Measurements from ENCODE around the gene VWA3B.
A peak's percentile ranks its signal among the peaks of the same experiment; 100 is the strongest.

VWA3B gene

GRCh38 chr2:98240786-98241398 lies 153.9 kb downstream of the VWA3B start:
- Histone ChIP-seq H3K4me3 (ENCODE audit: low read length) (no peak overlapping the region), H2BK120ac (ENCODE audit: low read depth, low read length) (no peak overlapping the region), H3K9ac (ENCODE audit: low read length) (no peak overlapping the region), H4K8ac (ENCODE audit: low read depth, low read length) (no peak overlapping the region), H3K18ac (ENCODE audit: low read length) (no peak overlapping the region), H3K4me2 (ENCODE audit: low read length) (no peak overlapping the region), H3K56ac (ENCODE audit: low read length) (no peak overlapping the region), H2BK15ac (replicated peaks; ENCODE audit: low read depth) (no peak overlapping the region), H3K4me1 (ENCODE audit: control insufficient read depth, low read depth, low read length) (peaks cover 2% of the 10 kb centered on the region), H2AK5ac (ENCODE audit: low read length) (no peak overlapping the region), H3K79me1 (ENCODE audit: low read length) (no peaks in the 10 kb centered on the region), H4K5ac (ENCODE audit: low read length) (no peak overlapping the region), H3K27ac (ENCODE audit: low read depth, low read length) (no peak overlapping the region), H2BK5ac (ENCODE audit: low read length) (no peak overlapping the region), H3K4ac (ENCODE audit: low read depth, low read length) (no peak overlapping the region), H3K79me2 (ENCODE audit: control insufficient read depth, insufficient read depth, low read length) (no peaks in the 10 kb centered on the region), H3K36me3 (ENCODE audit: control insufficient read depth, insufficient read depth, low read length) (no peaks in the 10 kb centered on the region), H3K23ac (ENCODE audit: low read length) (no peak overlapping the region), H3K27me3 (ENCODE audit: insufficient read depth, low read length, poor library complexity) (no peaks in the 10 kb centered on the region)
- DNase-seq, result peak; percentile 81
- WGBS (ENCODE audit: extremely low coverage, insufficient coverage, low lambda C conversion rate), result no CpG with 5 or more reads among the region's 3 CpGs

- Histone ChIP-seq H2BK120ac (ENCODE audit: low read depth, low read length) (no peak overlapping the region), H3K27ac (ENCODE audit: low read depth, low read length) (no peak overlapping the region), H3K4me1 (ENCODE audit: control insufficient read depth, low read depth, low read length) (peaks cover 2% of the 10 kb centered on the region), H3K56ac (ENCODE audit: low read length) (no peak overlapping the region), H4K5ac (ENCODE audit: low read length) (no peak overlapping the region), H3K79me2 (ENCODE audit: control insufficient read depth, insufficient read depth, low read length) (no peaks in the 10 kb centered on the region), H3K4ac (ENCODE audit: low read depth, low read length) (no peak overlapping the region), H3K27me3 (ENCODE audit: insufficient read depth, low read length, poor library complexity) (no peaks in the 10 kb centered on the region), H3K79me1 (ENCODE audit: low read length) (no peaks in the 10 kb centered on the region), H3K23ac (ENCODE audit: low read length) (no peak overlapping the region), H2AK5ac (ENCODE audit: low read length) (no peak overlapping the region), H2BK15ac (replicated peaks; ENCODE audit: low read depth) (no peak overlapping the region), H3K4me3 (ENCODE audit: low read length) (no peak overlapping the region), H2BK5ac (ENCODE audit: low read length) (no peak overlapping the region), H3K18ac (ENCODE audit: low read length) (no peak overlapping the region), H4K8ac (ENCODE audit: low read depth, low read length) (no peak overlapping the region), H3K36me3 (ENCODE audit: control insufficient read depth, insufficient read depth, low read length) (no peaks in the 10 kb centered on the region), H3K9ac (ENCODE audit: low read length) (no peak overlapping the region), H3K4me2 (ENCODE audit: low read length) (no peak overlapping the region)
- DNase-seq, result no peak
- no CpG with 5 or more reads among the region's 2 CpGs for WGBS (ENCODE audit: extremely low coverage, insufficient coverage, low lambda C conversion rate)
These were observed 154.6 kb downstream of the VWA3B start for GRCh38 chr2:98241592-98241991.

GRCh38 chr2:98242003-98242402 lies 155.0 kb downstream of the VWA3B start:
- no peak overlapping the region for H3K56ac ChIP-seq (ENCODE audit: low read length)
- no CpG with 5 or more reads among the region's 5 CpGs for WGBS (ENCODE audit: extremely low coverage, insufficient coverage, low lambda C conversion rate)
- H3K27ac ChIP-seq (ENCODE audit: low read depth, low read length), result no peak overlapping the region

GRCh38 chr2:98245491-98245890 lies 158.5 kb downstream of the VWA3B start:
- Histone ChIP-seq H3K79me2 (ENCODE audit: control insufficient read depth, insufficient read depth, low read length) (no peaks in the 10 kb centered on the region), H4K5ac (ENCODE audit: low read length) (no peak overlapping the region), H2BK120ac (ENCODE audit: low read depth, low read length) (no peak overlapping the region), H3K4ac (ENCODE audit: low read depth, low read length) (no peak overlapping the region), H4K8ac (ENCODE audit: low read depth, low read length) (no peak overlapping the region), H3K18ac (ENCODE audit: low read length) (no peak overlapping the region), H3K4me1 (ENCODE audit: control insufficient read depth, low read depth, low read length) (peaks cover 2% of the 10 kb centered on the region), H3K4me2 (ENCODE audit: low read length) (no peak overlapping the region), H2BK5ac (ENCODE audit: low read length) (no peak overlapping the region), H2AK5ac (ENCODE audit: low read length) (no peak overlapping the region), H3K9ac (ENCODE audit: low read length) (no peak overlapping the region), H3K27ac (ENCODE audit: low read depth, low read length) (no peak overlapping the region), H2BK15ac (replicated peaks; ENCODE audit: low read depth) (no peak overlapping the region), H3K36me3 (ENCODE audit: control insufficient read depth, insufficient read depth, low read length) (no peaks in the 10 kb centered on the region), H3K27me3 (ENCODE audit: insufficient read depth, low read length, poor library complexity) (no peaks in the 10 kb centered on the region), H3K23ac (ENCODE audit: low read length) (no peak overlapping the region), H3K79me1 (ENCODE audit: low read length) (no peaks in the 10 kb centered on the region), H3K4me3 (ENCODE audit: low read length) (no peak overlapping the region), H3K56ac (ENCODE audit: low read length) (no peak overlapping the region)
- no CpG with 5 or more reads among the region's 4 CpGs for WGBS (ENCODE audit: extremely low coverage, insufficient coverage, low lambda C conversion rate)
- DNase-seq, result no peak

More at GRCh38 chr2:98242003-98242402, 155.0 kb downstream of the VWA3B start:
- Histone ChIP-seq H3K4me2 (ENCODE audit: low read length) (no peak overlapping the region), H3K27me3 (ENCODE audit: insufficient read depth, low read length, poor library complexity) (no peaks in the 10 kb centered on the region), H2BK120ac (ENCODE audit: low read depth, low read length) (no peak overlapping the region), H3K79me2 (ENCODE audit: control insufficient read depth, insufficient read depth, low read length) (no peaks in the 10 kb centered on the region), H2BK5ac (ENCODE audit: low read length) (no peak overlapping the region), H3K4ac (ENCODE audit: low read depth, low read length) (no peak overlapping the region), H3K79me1 (ENCODE audit: low read length) (no peaks in the 10 kb centered on the region), H3K36me3 (ENCODE audit: control insufficient read depth, insufficient read depth, low read length) (no peaks in the 10 kb centered on the region), H3K4me3 (ENCODE audit: low read length) (no peak overlapping the region), H3K23ac (ENCODE audit: low read length) (no peak overlapping the region), H3K9ac (ENCODE audit: low read length) (no peak overlapping the region), H3K4me1 (ENCODE audit: control insufficient read depth, low read depth, low read length) (peaks cover 2% of the 10 kb centered on the region), H4K8ac (ENCODE audit: low read depth, low read length) (no peak overlapping the region), H2BK15ac (replicated peaks; ENCODE audit: low read depth) (no peak overlapping the region), H2AK5ac (ENCODE audit: low read length) (no peak overlapping the region), H4K5ac (ENCODE audit: low read length) (no peak overlapping the region), H3K18ac (ENCODE audit: low read length) (no peak overlapping the region)
- DNase-seq, result no peak

- no peaks in the 10 kb centered on the region for H3K27me3 ChIP-seq (ENCODE audit: insufficient read depth, low read length, poor library complexity)
- H3K27ac ChIP-seq (ENCODE audit: low read depth, low read length), result no peak overlapping the region
- no peak overlapping the region for H4K5ac ChIP-seq (ENCODE audit: low read length)
- H2BK120ac ChIP-seq (ENCODE audit: low read depth, low read length), result no peak overlapping the region
- H3K79me2 ChIP-seq (ENCODE audit: control insufficient read depth, insufficient read depth, low read length), result no peaks in the 10 kb centered on the region
- H3K23ac ChIP-seq (ENCODE audit: low read length), result no peak overlapping the region
- no peak overlapping the region for H3K9ac ChIP-seq (ENCODE audit: low read length)
- H3K18ac ChIP-seq (ENCODE audit: low read length), result no peak overlapping the region
- no peaks in the 10 kb centered on the region for H3K4me1 ChIP-seq (ENCODE audit: control insufficient read depth, low read depth, low read length)
- no peak overlapping the region for H2BK15ac ChIP-seq (replicated peaks; ENCODE audit: low read depth)
- no peak overlapping the region for H3K4me2 ChIP-seq (ENCODE audit: low read length)
- H3K4me3 ChIP-seq (ENCODE audit: low read length), result no peak overlapping the region
- no peaks in the 10 kb centered on the region for H3K79me1 ChIP-seq (ENCODE audit: low read length)
- H2AK5ac ChIP-seq (ENCODE audit: low read length), result no peak overlapping the region
- H2BK5ac ChIP-seq (ENCODE audit: low read length), result no peak overlapping the region
- H3K36me3 ChIP-seq (ENCODE audit: control insufficient read depth, insufficient read depth, low read length), result no peaks in the 10 kb centered on the region
- H3K56ac ChIP-seq (ENCODE audit: low read length), result no peak overlapping the region
- no peak overlapping the region for H3K4ac ChIP-seq (ENCODE audit: low read depth, low read length)
- DNase-seq, result no peak
- no peak overlapping the region for H4K8ac ChIP-seq (ENCODE audit: low read depth, low read length)
These were observed 160.4 kb downstream of the VWA3B start for GRCh38 chr2:98247383-98247782.

- Histone ChIP-seq H3K79me1 (ENCODE audit: low read length) (no peaks in the 10 kb centered on the region), H3K36me3 (ENCODE audit: control insufficient read depth, insufficient read depth, low read length) (no peaks in the 10 kb centered on the region), H4K5ac (ENCODE audit: low read length) (no peak overlapping the region), H3K79me2 (ENCODE audit: control insufficient read depth, insufficient read depth, low read length) (no peaks in the 10 kb centered on the region), H3K18ac (ENCODE audit: low read length) (no peak overlapping the region), H2BK5ac (ENCODE audit: low read length) (no peak overlapping the region), H3K4me3 (ENCODE audit: low read length) (no peak overlapping the region), H3K9ac (ENCODE audit: low read length) (no peak overlapping the region), H3K4me1 (ENCODE audit: control insufficient read depth, low read depth, low read length) (no peaks in the 10 kb centered on the region), H3K56ac (ENCODE audit: low read length) (no peak overlapping the region), H3K4ac (ENCODE audit: low read depth, low read length) (no peak overlapping the region), H2BK15ac (replicated peaks; ENCODE audit: low read depth) (no peak overlapping the region), H3K23ac (ENCODE audit: low read length) (no peak overlapping the region), H2BK120ac (ENCODE audit: low read depth, low read length) (no peak overlapping the region), H3K27ac (ENCODE audit: low read depth, low read length) (no peak overlapping the region), H2AK5ac (ENCODE audit: low read length) (no peak overlapping the region), H3K4me2 (ENCODE audit: low read length) (no peak overlapping the region), H4K8ac (ENCODE audit: low read depth, low read length) (no peak overlapping the region), H3K27me3 (ENCODE audit: insufficient read depth, low read length, poor library complexity) (no peaks in the 10 kb centered on the region)
- DNase-seq, result no peak
- WGBS (ENCODE audit: extremely low coverage, insufficient coverage, low lambda C conversion rate), result no CpG with 5 or more reads among the region's 14 CpGs
These were observed 165.2 kb downstream of the VWA3B start for GRCh38 chr2:98252038-98252773.
